NAMALWA (cell line): ENCODE measurements around the gene NACA.
A peak's percentile ranks its signal among the peaks of the same experiment; 100 is the strongest.
"Not testable (repeated sequence)": the region's sequence is repeated elsewhere in the genome, so short reads cannot be mapped to it uniquely, and the experiment has no call there.

Experiments
- DNase-seq: peaks from one replicate; pipeline ENCODE4 v3.0.0-alpha.2; 2015; ENCODE audit warnings: low spot score

The NACA gene

GRCh38 chr12:56724972-56725722 is at the start of gene NACA:
Gene NACA, minus strand, starts transcription at chr12:56725299. Its CDS starts 778 bp downstream, at chr12:56724521.
- peak; percentile 99 for DNase-seq

GRCh38 chr12:56773113-56773512 is 48.0 kb upstream of the NACA start:
- no peak for DNase-seq

GRCh38 chr12:56772625-56773024 is 47.5 kb upstream of the NACA start:
- DNase-seq: no peak

- no peak for DNase-seq
Observed at GRCh38 chr12:56769868-56770267, 44.8 kb upstream of the NACA start.

- DNase-seq: no peak
Observed at GRCh38 chr12:56768424-56768823, 43.3 kb upstream of the NACA start.

GRCh38 chr12:56766535-56766934 is 41.4 kb upstream of the NACA start:
- DNase-seq: peak; percentile 82

- DNase-seq: no peak
Observed at GRCh38 chr12:56763753-56764657, 38.9 kb upstream of the NACA start.

GRCh38 chr12:56761812-56762211 is 36.7 kb upstream of the NACA start:
- DNase-seq: no peak

GRCh38 chr12:56760460-56760859 is 35.4 kb upstream of the NACA start:
- DNase-seq: no peak

- no peak for DNase-seq
Observed at GRCh38 chr12:56759263-56759908, 34.3 kb upstream of the NACA start.

- no peak for DNase-seq
Observed at GRCh38 chr12:56758728-56759262, 33.7 kb upstream of the NACA start.

GRCh38 chr12:56757971-56758370 is 32.9 kb upstream of the NACA start:
- not testable (repeated sequence) for DNase-seq

GRCh38 chr12:56753566-56753965 is 28.5 kb upstream of the NACA start:
- DNase-seq: no peak

GRCh38 chr12:56751712-56752598 is 26.9 kb upstream of the NACA start, which contains the start of gene PRIM1:
Gene PRIM1, minus strand, starts transcription at chr12:56752323. Its CDS starts 25 bp downstream, at chr12:56752298.
- peak; percentile 92 for DNase-seq

- DNase-seq: not testable (repeated sequence)
Observed at GRCh38 chr12:56750596-56750995, 25.5 kb upstream of the NACA start.

GRCh38 chr12:56749853-56750252 is 24.8 kb upstream of the NACA start:
- no peak for DNase-seq

- peak; percentile 47 for DNase-seq
Observed at GRCh38 chr12:56749359-56749758, 24.3 kb upstream of the NACA start.

- no peak for DNase-seq
Observed at GRCh38 chr12:56728139-56728861, 3.2 kb upstream of the NACA start.

- not testable (repeated sequence) for DNase-seq
Observed at GRCh38 chr12:56726196-56726675, 1.1 kb upstream of the NACA start.

- DNase-seq: no peak
Observed at GRCh38 chr12:56725723-56726102, 614 bp upstream of the NACA start.

GRCh38 chr12:56724701-56724971 is 463 bp downstream of the NACA start:
- DNase-seq: no peak
